IgD-negative memory B cell (primary cell): ENCODE measurements around the gene ECD. TPM values are rescaled to one million over a fixed set of nuclear protein-coding genes. Genes with fewer than 3 reads are reported as not detected.
"Not testable (repeated sequence)": the region's sequence is repeated elsewhere in the genome, so short reads cannot be mapped to it uniquely, and the experiment has no call there.

Source experiments
- H3K27ac Mint-ChIP-seq, 3 donors: one replicate each; pipeline ENCODE4 v1.8.0; 2020 to 2022; ENCODE audit warnings: mild to moderate bottlenecking in 3 of 3, mixed read lengths in 3 of 3, moderate library complexity in 1 of 3
- H3K27me3 Mint-ChIP-seq: one replicate; pipeline ENCODE4 v1.8.0; 2021; ENCODE audit warnings: mixed read lengths
- H3K36me3 Mint-ChIP-seq: one replicate; pipeline ENCODE4 v1.8.0; 2020; ENCODE audit warnings: mild to moderate bottlenecking, mixed read lengths
- H3K4me1 Mint-ChIP-seq, 3 donors: one replicate each; pipeline ENCODE4 v1.8.0; 2020 to 2022; ENCODE audit warnings: mixed read lengths in 3 of 3, mild to moderate bottlenecking in 1 of 3
- H3K4me3 Mint-ChIP-seq, 4 donors: one replicate each; pipeline ENCODE4 v1.8.0; 2020 to 2022; ENCODE audit warnings: mild to moderate bottlenecking in 4 of 4, mixed read lengths in 4 of 4, moderate library complexity in 3 of 4
- H3K9me3 Mint-ChIP-seq, 3 donors: one replicate each; pipeline ENCODE4 v1.8.0; 2020 to 2021; ENCODE audit warnings: mixed read lengths in 3 of 3, mild to moderate bottlenecking in 1 of 3
- polyA plus RNA-seq: library from polyadenylated mRNA; unstranded; fragments of 300-500 nt; fragmentation: Illumina TruSeq; gene quantifications from one replicate; pipeline ENCODE4 v1.2.3, GENCODE V29; 2021

The ECD gene
- polyA plus RNA-seq, 1 donor from 2014 or later, result 29.7 TPM

DNA sequence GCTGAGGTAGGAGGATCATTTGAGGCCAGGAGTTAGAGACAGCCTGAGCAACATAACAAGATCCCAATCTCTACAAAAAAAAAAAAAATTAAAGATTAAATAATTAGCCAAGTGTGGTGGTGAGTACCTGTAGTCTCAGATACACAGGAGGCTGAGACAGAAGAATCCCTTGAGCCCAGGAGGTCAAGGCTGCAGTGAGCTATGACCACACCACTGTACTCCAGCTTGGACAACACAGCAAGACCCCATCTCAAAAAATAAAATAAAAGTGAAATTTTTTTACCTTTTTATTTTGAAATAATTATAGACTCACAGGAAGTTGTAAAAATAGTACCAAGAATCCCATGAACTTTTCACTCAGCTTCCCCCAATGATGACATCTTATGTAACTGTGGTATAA, 5.1 kb upstream of the ECD start:
- H3K27me3 Mint-ChIP-seq, result no peaks in the 10 kb centered on the region
- no peak overlapping the region for H3K27ac Mint-ChIP-seq
- peaks cover 6 to 7% (median 6%) of the 10 kb centered on the region in 3 donors for H3K4me1 Mint-ChIP-seq
- no peaks in the 10 kb centered on the region for H3K9me3 Mint-ChIP-seq
- H3K36me3 Mint-ChIP-seq, result peaks cover 4% of the 10 kb centered on the region
- peak overlapping the region in 1 of 4 donors; percentile 39 for H3K4me3 Mint-ChIP-seq

GRCh38 chr10:73169320-73169719, 1.5 kb upstream of the ECD start:
- Mint-ChIP-seq H3K4me1 (peaks cover 21 to 28% (median 25%) of the 10 kb centered on the region in 3 donors), H3K9me3 (no peaks in the 10 kb centered on the region), H3K27me3 (no peaks in the 10 kb centered on the region), H3K27ac (no peak overlapping the region), H3K4me3 (no peak overlapping the region), H3K36me3 (peaks cover 2% of the 10 kb centered on the region)

- Mint-ChIP-seq H3K4me1 (peaks cover 21 to 29% (median 28%) of the 10 kb centered on the region in 3 donors), H3K4me3 (peak overlapping the region; percentile 98 to 100 (median 100)), H3K27ac (peak overlapping the region; percentile 61 to 100 (median 98)), H3K36me3 (peaks cover 2% of the 10 kb centered on the region), H3K9me3 (no peaks in the 10 kb centered on the region), H3K27me3 (no peaks in the 10 kb centered on the region)
Measured at GRCh38 chr10:73168465-73168803, 626 bp upstream of the ECD start.

- peaks cover 27 to 34% (median 28%) of the 10 kb centered on the region in 3 donors for H3K4me1 Mint-ChIP-seq
- H3K4me3 Mint-ChIP-seq, result peak overlapping the region; percentile 98 to 100 (median 100)
- H3K27ac Mint-ChIP-seq, result peak overlapping the region; percentile 98 to 100 (median 99)
- H3K27me3 Mint-ChIP-seq, result no peaks in the 10 kb centered on the region
- H3K36me3 Mint-ChIP-seq, result peaks cover 2% of the 10 kb centered on the region
- H3K9me3 Mint-ChIP-seq, result no peaks in the 10 kb centered on the region
Measured at GRCh38 chr10:73167458-73167782, 388 bp downstream of the ECD start.

DNA sequence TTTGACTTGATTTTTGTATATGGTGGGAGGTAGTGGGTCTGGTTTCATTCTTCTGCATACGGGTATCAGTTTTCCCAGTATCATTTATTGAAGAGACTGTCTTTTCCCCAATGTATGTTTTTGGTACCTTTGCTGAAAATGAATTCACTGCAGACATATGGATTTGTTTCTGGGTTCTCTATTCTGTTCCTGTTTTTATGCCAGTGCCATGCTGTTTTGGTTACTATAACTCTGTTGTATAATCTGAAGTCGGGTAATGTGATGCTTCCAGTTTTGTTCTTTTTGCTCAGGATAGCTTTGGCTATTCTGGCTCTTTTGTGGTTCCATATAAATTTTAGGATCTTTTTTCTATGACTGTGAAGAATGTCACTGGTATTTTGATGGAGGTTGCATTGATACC, 836 bp downstream of the ECD start:
- H3K9me3 Mint-ChIP-seq, result no peaks in the 10 kb centered on the region
- H3K27me3 Mint-ChIP-seq, result no peaks in the 10 kb centered on the region
- peaks cover 2% of the 10 kb centered on the region for H3K36me3 Mint-ChIP-seq
- H3K4me3 Mint-ChIP-seq, result peak overlapping the region; percentile 98 to 100 (median 100)
- peak overlapping the region in 2 of 3 donors; percentile 98 to 99 for H3K27ac Mint-ChIP-seq
- H3K4me1 Mint-ChIP-seq, result peaks cover 31 to 38% (median 32%) of the 10 kb centered on the region in 3 donors

DNA sequence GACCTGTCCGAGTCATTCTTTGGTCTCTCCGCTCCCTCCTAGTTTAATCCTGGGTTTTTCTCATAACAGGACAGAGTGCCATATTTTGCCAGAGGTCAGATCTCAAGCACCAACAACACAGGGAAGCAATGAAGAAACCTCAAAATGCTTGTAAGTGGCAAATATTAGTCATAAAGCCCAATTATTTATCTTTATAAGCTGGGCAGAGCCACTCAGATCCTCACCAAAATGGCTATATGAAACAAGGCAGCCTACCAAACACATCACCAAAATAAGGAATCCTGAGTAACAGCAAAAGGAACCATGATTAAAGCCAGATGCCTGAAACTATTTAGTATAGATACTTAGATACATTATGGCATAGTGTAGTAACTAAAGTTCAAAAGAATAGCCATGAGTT, 4.7 kb downstream of the ECD start:
- Mint-ChIP-seq H3K4me3 (no peak overlapping the region), H3K9me3 (no peaks in the 10 kb centered on the region), H3K4me1 (peaks cover 31 to 47% (median 44%) of the 10 kb centered on the region in 3 donors), H3K27ac (no peak overlapping the region), H3K36me3 (peaks cover 2% of the 10 kb centered on the region), H3K27me3 (no peaks in the 10 kb centered on the region)

GRCh38 chr10:73161662-73162061, 6.1 kb downstream of the ECD start:
- Mint-ChIP-seq H3K4me1 (peaks cover 23 to 37% (median 35%) of the 10 kb centered on the region in 3 donors), H3K4me3 (peak overlapping the region in 1 of 4 donors; percentile 22)

DNA sequence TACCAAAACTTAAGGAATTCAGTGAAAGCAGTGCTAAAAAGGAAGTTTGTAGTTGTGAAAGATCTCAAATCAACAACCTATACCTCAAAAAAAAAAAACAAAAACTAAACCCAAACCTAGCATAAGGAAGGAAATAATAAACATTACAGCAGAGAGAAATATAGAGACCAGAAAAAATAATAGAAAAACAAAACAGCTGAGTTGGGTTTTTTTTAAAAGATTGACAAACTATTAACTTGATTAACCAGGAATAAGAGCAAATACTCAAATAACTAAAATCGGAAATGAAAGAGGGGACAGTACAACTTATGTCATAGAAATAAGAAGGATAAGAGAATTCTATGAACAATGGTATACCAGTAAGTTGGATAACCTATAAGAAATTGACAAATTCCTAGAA, 6.7 kb downstream of the ECD start:
- Mint-ChIP-seq H3K36me3 (no peaks in the 10 kb centered on the region), H3K4me1 (peaks cover 18 to 34% (median 31%) of the 10 kb centered on the region in 3 donors), H3K9me3 (no peaks in the 10 kb centered on the region), H3K27me3 (no peaks in the 10 kb centered on the region), H3K27ac (peak overlapping the region in 1 of 3 donors; percentile 34), H3K4me3 (no peak overlapping the region)

More at GRCh38 chr10:73161662-73162061, 6.1 kb downstream of the ECD start:
- peak overlapping the region in 1 of 3 donors; percentile 25 for H3K27ac Mint-ChIP-seq
- no peaks in the 10 kb centered on the region for H3K9me3 Mint-ChIP-seq
- no peaks in the 10 kb centered on the region for H3K36me3 Mint-ChIP-seq
- H3K27me3 Mint-ChIP-seq, result no peaks in the 10 kb centered on the region

DNA sequence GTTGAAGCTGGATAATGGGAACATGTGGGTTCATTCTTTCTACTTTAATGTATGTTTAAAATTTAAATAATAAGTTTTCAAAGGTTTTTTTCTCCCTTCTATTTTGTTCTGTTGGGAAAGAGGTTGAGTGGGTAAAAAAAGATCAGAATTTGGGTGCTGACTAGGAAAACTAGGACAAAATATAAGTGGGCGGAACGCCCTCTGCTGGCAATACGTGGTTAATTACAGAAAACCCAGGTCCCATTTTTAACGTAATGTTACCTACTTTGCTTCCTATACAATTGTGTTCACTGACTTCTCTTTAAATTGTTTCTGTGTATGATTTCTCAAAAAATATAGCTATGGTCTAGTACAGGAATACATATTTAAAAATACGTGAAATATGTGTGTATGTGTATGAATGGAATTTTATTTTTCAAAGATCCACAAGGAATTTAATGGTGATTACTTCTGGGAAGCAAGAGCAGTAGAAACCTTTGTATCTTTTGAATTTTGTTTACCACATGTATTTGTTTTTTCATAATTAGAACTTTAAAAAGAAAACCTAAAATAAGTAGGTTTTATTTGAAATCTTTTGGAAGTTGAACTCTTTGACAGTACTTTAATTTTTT, 8.7 kb downstream of the ECD start:
- H3K27me3 Mint-ChIP-seq, result no peaks in the 10 kb centered on the region
- H3K9me3 Mint-ChIP-seq, result no peaks in the 10 kb centered on the region
- peak overlapping the region; percentile 19 to 62 (median 31) for H3K27ac Mint-ChIP-seq
- peaks cover 11 to 29% (median 27%) of the 10 kb centered on the region in 3 donors for H3K4me1 Mint-ChIP-seq
- H3K36me3 Mint-ChIP-seq, result no peaks in the 10 kb centered on the region
- H3K4me3 Mint-ChIP-seq, result no peak overlapping the region

GRCh38 chr10:73156054-73156453, 11.8 kb downstream of the ECD start:
- Mint-ChIP-seq H3K9me3 (no peaks in the 10 kb centered on the region), H3K27ac (no peak overlapping the region), H3K27me3 (no peaks in the 10 kb centered on the region), H3K4me3 (peak overlapping the region in 1 of 4 donors; percentile 45), H3K36me3 (peaks cover 1% of the 10 kb centered on the region), H3K4me1 (peaks cover 6 to 13% (median 7%) of the 10 kb centered on the region in 3 donors)

GRCh38 chr10:73152009-73152408, 15.8 kb downstream of the ECD start:
- Mint-ChIP-seq H3K27me3 (no peaks in the 10 kb centered on the region), H3K9me3 (no peaks in the 10 kb centered on the region), H3K4me3 (no peak overlapping the region), H3K27ac (no peak overlapping the region), H3K4me1 (peaks cover 0 to 8% (median 0%) of the 10 kb centered on the region in 3 donors), H3K36me3 (peaks cover 1% of the 10 kb centered on the region)

- H3K4me1 Mint-ChIP-seq, H3K9me3 Mint-ChIP-seq, H3K27me3 Mint-ChIP-seq, H3K27ac Mint-ChIP-seq, H3K36me3 Mint-ChIP-seq, H3K4me3 Mint-ChIP-seq: not testable (repeated sequence)
Measured at GRCh38 chr10:73150633-73151413, 17.0 kb downstream of the ECD start.

- H3K4me1 Mint-ChIP-seq, result peaks cover 0 to 2% (median 0%) of the 10 kb centered on the region in 3 donors
- H3K9me3 Mint-ChIP-seq, result no peaks in the 10 kb centered on the region
- H3K27me3 Mint-ChIP-seq, result no peaks in the 10 kb centered on the region
- H3K27ac Mint-ChIP-seq, result no peak overlapping the region
- H3K36me3 Mint-ChIP-seq, result peaks cover 3% of the 10 kb centered on the region
- no peak overlapping the region for H3K4me3 Mint-ChIP-seq
Measured at GRCh38 chr10:73141603-73142002, 26.2 kb downstream of the ECD start.

GRCh38 chr10:73139251-73139650, 28.6 kb downstream of the ECD start:
- H3K27ac Mint-ChIP-seq, result no peak overlapping the region
- H3K4me3 Mint-ChIP-seq, result no peak overlapping the region
- H3K36me3 Mint-ChIP-seq, result peaks cover 3% of the 10 kb centered on the region
- H3K9me3 Mint-ChIP-seq, result no peaks in the 10 kb centered on the region
- H3K4me1 Mint-ChIP-seq, result peaks cover 0 to 2% (median 0%) of the 10 kb centered on the region in 3 donors
- H3K27me3 Mint-ChIP-seq, result no peaks in the 10 kb centered on the region

DNA sequence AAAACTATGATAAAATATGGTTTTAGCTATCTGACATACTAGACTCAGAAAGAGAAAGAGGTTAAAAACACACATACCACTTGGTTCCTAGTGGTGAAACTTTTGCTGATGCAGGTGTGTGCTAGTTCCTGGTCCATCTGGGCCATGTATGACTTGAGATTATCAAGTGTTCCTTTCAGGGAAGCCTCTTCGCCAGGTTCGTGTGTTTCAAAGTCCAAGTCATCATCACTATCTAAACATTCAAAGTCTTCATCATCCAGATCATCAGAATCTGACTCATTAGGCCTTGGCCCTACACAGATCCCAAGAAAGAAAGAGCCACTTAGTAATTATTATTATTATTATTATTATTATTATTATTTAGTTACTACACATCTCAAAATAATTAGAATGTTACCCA, 31.2 kb downstream of the ECD start:
- H3K4me3 Mint-ChIP-seq, result no peak overlapping the region
- no peaks in the 10 kb centered on the region for H3K27me3 Mint-ChIP-seq
- H3K27ac Mint-ChIP-seq, result no peak overlapping the region
- peaks cover 4% of the 10 kb centered on the region for H3K36me3 Mint-ChIP-seq
- H3K4me1 Mint-ChIP-seq, result peaks cover 3 to 12% (median 10%) of the 10 kb centered on the region in 3 donors
- no peaks in the 10 kb centered on the region for H3K9me3 Mint-ChIP-seq

GRCh38 chr10:73134727-73135126, 33.1 kb downstream of the ECD start:
- Mint-ChIP-seq H3K4me3 (no peak overlapping the region), H3K27me3 (no peaks in the 10 kb centered on the region), H3K4me1 (peaks cover 6 to 14% (median 11%) of the 10 kb centered on the region in 3 donors), H3K27ac (peak overlapping the region in 1 of 3 donors; percentile 47), H3K36me3 (peaks cover 4% of the 10 kb centered on the region), H3K9me3 (no peaks in the 10 kb centered on the region)
